Measurements from ENCODE around the gene ABCC1. TPM values are rescaled to one million over a fixed set of nuclear protein-coding genes. Genes with fewer than 3 reads are reported as not detected.
A peak's percentile ranks its signal among the peaks of the same experiment; 100 is the strongest.

The ABCC1 gene
- total RNA-seq, 1 experiment from 2014 or later = 23.6 TPM

GRCh38 chr16:16105646-16106045 is 156.2 kb downstream of the ABCC1 start:
- Histone ChIP-seq H2AFZ (ENCODE audit: low read length) (no peak overlapping the region), H3K4me1 (ENCODE audit: low read length) (peaks cover 54% of the 10 kb centered on the region), H3K9me3 (ENCODE audit: low read length) (no peaks in the 10 kb centered on the region), H3K36me3 (ENCODE audit: insufficient read depth, low read length) (peaks cover 42% of the 10 kb centered on the region), H3K4me2 (ENCODE audit: low read depth, low read length, poor library complexity, severe bottlenecking) (peak overlapping the region; percentile 69), H3K9me2 (replicated peaks; ENCODE audit: insufficient read depth, low read length) (no peaks in the 10 kb centered on the region), H3K27ac (ENCODE audit: low read length) (peak overlapping the region; percentile 99), H3K9ac (ENCODE audit: low read length) (peak overlapping the region; percentile 63), H3K4me3 (ENCODE audit: low read length) (peak overlapping the region; percentile 47; the same call in 1 of the 2 replicates), H3K79me2 (ENCODE audit: low read length) (0 out of 2 replicates have a peak, but pooled peaks cover under 1% of the 10 kb centered on the region), H3K27me3 (ENCODE audit: low read length) (no peaks in the 10 kb centered on the region), H4K20me1 (ENCODE audit: insufficient read depth, low read depth, low read length) (no peaks in the 10 kb centered on the region)
- peak; percentile 91 for DNase-seq

GRCh38 chr16:16106466-16106865 is 157.1 kb downstream of the ABCC1 start:
- peak overlapping the region; percentile 99 for H3K27ac ChIP-seq (ENCODE audit: low read length)
- H3K36me3 ChIP-seq (ENCODE audit: insufficient read depth, low read length) = peaks cover 46% of the 10 kb centered on the region
- H3K4me1 ChIP-seq (ENCODE audit: low read length) = peaks cover 46% of the 10 kb centered on the region
- peak; percentile 68 for DNase-seq
- H3K9me3 ChIP-seq (ENCODE audit: low read length) = no peaks in the 10 kb centered on the region
- H3K4me3 ChIP-seq (ENCODE audit: low read length) = no peak overlapping the region
- H3K79me2 ChIP-seq (ENCODE audit: low read length) = no peaks in the 10 kb centered on the region
- no peak overlapping the region for H2AFZ ChIP-seq (ENCODE audit: low read length)
- H3K4me2 ChIP-seq (ENCODE audit: low read depth, low read length, poor library complexity, severe bottlenecking) = peak overlapping the region; percentile 69
- no peaks in the 10 kb centered on the region for H3K27me3 ChIP-seq (ENCODE audit: low read length)
- H3K9ac ChIP-seq (ENCODE audit: low read length) = peak overlapping the region; percentile 16; the same call in 1 of the 2 replicates
- H3K9me2 ChIP-seq (replicated peaks; ENCODE audit: insufficient read depth, low read length) = no peaks in the 10 kb centered on the region
- no peaks in the 10 kb centered on the region for H4K20me1 ChIP-seq (ENCODE audit: insufficient read depth, low read depth, low read length)

GRCh38 chr16:16107839-16108238 is 158.4 kb downstream of the ABCC1 start:
- H3K9ac ChIP-seq (ENCODE audit: low read length) = no peak overlapping the region
- peaks cover 32% of the 10 kb centered on the region for H3K4me1 ChIP-seq (ENCODE audit: low read length)
- H3K4me2 ChIP-seq (ENCODE audit: low read depth, low read length, poor library complexity, severe bottlenecking) = no peak overlapping the region
- H4K20me1 ChIP-seq (ENCODE audit: insufficient read depth, low read depth, low read length) = no peaks in the 10 kb centered on the region
- H3K79me2 ChIP-seq (ENCODE audit: low read length) = no peaks in the 10 kb centered on the region
- no peaks in the 10 kb centered on the region for H3K27me3 ChIP-seq (ENCODE audit: low read length)
- H3K9me2 ChIP-seq (replicated peaks; ENCODE audit: insufficient read depth, low read length) = no peaks in the 10 kb centered on the region
- H3K36me3 ChIP-seq (ENCODE audit: insufficient read depth, low read length) = peaks cover 46% of the 10 kb centered on the region
- H3K9me3 ChIP-seq (ENCODE audit: low read length) = no peaks in the 10 kb centered on the region
- H3K27ac ChIP-seq (ENCODE audit: low read length) = peak overlapping the region; percentile 99; the same call in 1 of the 2 replicates
- DNase-seq = no peak
- H3K4me3 ChIP-seq (ENCODE audit: low read length) = no peak overlapping the region
- H2AFZ ChIP-seq (ENCODE audit: low read length) = no peak overlapping the region

- Histone ChIP-seq H3K79me2 (ENCODE audit: low read length) (no peaks in the 10 kb centered on the region), H3K27me3 (ENCODE audit: low read length) (no peaks in the 10 kb centered on the region), H3K9me2 (replicated peaks; ENCODE audit: insufficient read depth, low read length) (no peaks in the 10 kb centered on the region), H3K9ac (ENCODE audit: low read length) (no peak overlapping the region), H3K4me3 (ENCODE audit: low read length) (no peak overlapping the region), H3K9me3 (ENCODE audit: low read length) (no peaks in the 10 kb centered on the region), H3K27ac (ENCODE audit: low read length) (no peak overlapping the region; the same call in 1 of the 2 replicates), H3K4me1 (ENCODE audit: low read length) (peaks cover 29% of the 10 kb centered on the region), H4K20me1 (ENCODE audit: insufficient read depth, low read depth, low read length) (no peaks in the 10 kb centered on the region), H3K36me3 (ENCODE audit: insufficient read depth, low read length) (peaks cover 46% of the 10 kb centered on the region), H2AFZ (ENCODE audit: low read length) (no peak overlapping the region), H3K4me2 (ENCODE audit: low read depth, low read length, poor library complexity, severe bottlenecking) (no peak overlapping the region)
- no peak for DNase-seq
Measured at GRCh38 chr16:16108759-16109158, 159.3 kb downstream of the ABCC1 start.

GRCh38 chr16:16109453-16110110 is 160.2 kb downstream of the ABCC1 start:
- no peak overlapping the region for H3K4me2 ChIP-seq (ENCODE audit: low read depth, low read length, poor library complexity, severe bottlenecking)
- no peak overlapping the region for H3K27ac ChIP-seq (ENCODE audit: low read length)
- no peaks in the 10 kb centered on the region for H3K79me2 ChIP-seq (ENCODE audit: low read length)
- H3K4me1 ChIP-seq (ENCODE audit: low read length) = peaks cover 25% of the 10 kb centered on the region
- no peaks in the 10 kb centered on the region for H4K20me1 ChIP-seq (ENCODE audit: insufficient read depth, low read depth, low read length)
- DNase-seq = no peak
- H3K27me3 ChIP-seq (ENCODE audit: low read length) = no peaks in the 10 kb centered on the region
- no peaks in the 10 kb centered on the region for H3K9me2 ChIP-seq (replicated peaks; ENCODE audit: insufficient read depth, low read length)
- H3K4me3 ChIP-seq (ENCODE audit: low read length) = no peak overlapping the region
- peaks cover 49% of the 10 kb centered on the region for H3K36me3 ChIP-seq (ENCODE audit: insufficient read depth, low read length)
- no peak overlapping the region for H2AFZ ChIP-seq (ENCODE audit: low read length)
- no peak overlapping the region for H3K9ac ChIP-seq (ENCODE audit: low read length)
- no peaks in the 10 kb centered on the region for H3K9me3 ChIP-seq (ENCODE audit: low read length)

GRCh38 chr16:16110111-16110490 is 160.7 kb downstream of the ABCC1 start:
- no peaks in the 10 kb centered on the region for H3K9me2 ChIP-seq (replicated peaks; ENCODE audit: insufficient read depth, low read length)
- no peak overlapping the region for H2AFZ ChIP-seq (ENCODE audit: low read length)
- no peaks in the 10 kb centered on the region for H3K9me3 ChIP-seq (ENCODE audit: low read length)
- no peak overlapping the region for H3K9ac ChIP-seq (ENCODE audit: low read length)
- H3K79me2 ChIP-seq (ENCODE audit: low read length) = no peaks in the 10 kb centered on the region
- no peak overlapping the region for H3K27ac ChIP-seq (ENCODE audit: low read length)
- no peak for DNase-seq
- H3K4me2 ChIP-seq (ENCODE audit: low read depth, low read length, poor library complexity, severe bottlenecking) = no peak overlapping the region
- no peaks in the 10 kb centered on the region for H3K27me3 ChIP-seq (ENCODE audit: low read length)
- no peak overlapping the region for H3K4me3 ChIP-seq (ENCODE audit: low read length)
- H3K36me3 ChIP-seq (ENCODE audit: insufficient read depth, low read length) = peaks cover 54% of the 10 kb centered on the region
- H4K20me1 ChIP-seq (ENCODE audit: insufficient read depth, low read depth, low read length) = no peaks in the 10 kb centered on the region
- peaks cover 20% of the 10 kb centered on the region for H3K4me1 ChIP-seq (ENCODE audit: low read length)

- H3K4me3 ChIP-seq (ENCODE audit: low read length) = no peak overlapping the region
- no peaks in the 10 kb centered on the region for H3K79me2 ChIP-seq (ENCODE audit: low read length)
- DNase-seq = no peak
- no peaks in the 10 kb centered on the region; the same call in 1 of the 2 replicates for H3K9me3 ChIP-seq (ENCODE audit: low read length)
- H3K4me2 ChIP-seq (ENCODE audit: low read depth, low read length, poor library complexity, severe bottlenecking) = no peak overlapping the region
- no peaks in the 10 kb centered on the region for H4K20me1 ChIP-seq (ENCODE audit: insufficient read depth, low read depth, low read length)
- no peak overlapping the region for H2AFZ ChIP-seq (ENCODE audit: low read length)
- no peaks in the 10 kb centered on the region for H3K9me2 ChIP-seq (replicated peaks; ENCODE audit: insufficient read depth, low read length)
- H3K9ac ChIP-seq (ENCODE audit: low read length) = no peak overlapping the region
- H3K27me3 ChIP-seq (ENCODE audit: low read length) = no peaks in the 10 kb centered on the region
- H3K27ac ChIP-seq (ENCODE audit: low read length) = no peak overlapping the region
- H3K4me1 ChIP-seq (ENCODE audit: low read length) = peaks cover 5% of the 10 kb centered on the region
- peaks cover 67% of the 10 kb centered on the region for H3K36me3 ChIP-seq (ENCODE audit: insufficient read depth, low read length)
Measured at GRCh38 chr16:16111639-16112038, 162.2 kb downstream of the ABCC1 start.

GRCh38 chr16:16112450-16113053 is 163.1 kb downstream of the ABCC1 start:
- Histone ChIP-seq H3K9me2 (replicated peaks; ENCODE audit: insufficient read depth, low read length) (no peaks in the 10 kb centered on the region), H2AFZ (ENCODE audit: low read length) (no peak overlapping the region), H3K36me3 (ENCODE audit: insufficient read depth, low read length) (peaks cover 76% of the 10 kb centered on the region), H3K27me3 (ENCODE audit: low read length) (no peaks in the 10 kb centered on the region), H3K79me2 (ENCODE audit: low read length) (no peaks in the 10 kb centered on the region), H3K4me3 (ENCODE audit: low read length) (no peak overlapping the region), H4K20me1 (ENCODE audit: insufficient read depth, low read depth, low read length) (no peaks in the 10 kb centered on the region), H3K9me3 (ENCODE audit: low read length) (peaks cover 4% of the 10 kb centered on the region; the same call in 1 of the 2 replicates), H3K9ac (ENCODE audit: low read length) (no peak overlapping the region), H3K4me2 (ENCODE audit: low read depth, low read length, poor library complexity, severe bottlenecking) (no peak overlapping the region), H3K4me1 (ENCODE audit: low read length) (no peaks in the 10 kb centered on the region), H3K27ac (ENCODE audit: low read length) (no peak overlapping the region)
- no peak for DNase-seq

Measured in Karpas-422 (cell line).